GM12892 (cell line): ENCODE data around the gene CCRL2.
"Not testable (repeated sequence)": the region's sequence is repeated elsewhere in the genome, so short reads cannot be mapped to it uniquely, and the experiment has no call there.

Source experiments
- DNase-seq: peaks from one replicate; pipeline ENCODE4 v3.0.0; 2011; ENCODE audit not compliant: insufficient read length
- FAIRE-seq: peaks from 2 replicates; lab custom pipeline; 2011; peaks lifted over from hg19 to GRCh38; lab: Jason Lieb, UNC
- POLR2A ChIP-seq: IDR thresholded peaks from 2 replicates; pipeline ENCODE4 v1.6.1; 2011; ENCODE audit warnings: low read depth, low read length, control low read depth
- POLR2AphosphoS5 ChIP-seq: IDR thresholded peaks from 2 replicates; pipeline ENCODE4 v1.6.1; 2011; ENCODE audit warnings: low read depth, low read length, control low read depth
- TAF1 ChIP-seq: IDR thresholded peaks from 2 replicates; pipeline ENCODE4 v1.6.1; 2011; ENCODE audit warnings: low read depth, mild to moderate bottlenecking, control low read depth, low read length, borderline replicate concordance

Gene CCRL2

DNA sequence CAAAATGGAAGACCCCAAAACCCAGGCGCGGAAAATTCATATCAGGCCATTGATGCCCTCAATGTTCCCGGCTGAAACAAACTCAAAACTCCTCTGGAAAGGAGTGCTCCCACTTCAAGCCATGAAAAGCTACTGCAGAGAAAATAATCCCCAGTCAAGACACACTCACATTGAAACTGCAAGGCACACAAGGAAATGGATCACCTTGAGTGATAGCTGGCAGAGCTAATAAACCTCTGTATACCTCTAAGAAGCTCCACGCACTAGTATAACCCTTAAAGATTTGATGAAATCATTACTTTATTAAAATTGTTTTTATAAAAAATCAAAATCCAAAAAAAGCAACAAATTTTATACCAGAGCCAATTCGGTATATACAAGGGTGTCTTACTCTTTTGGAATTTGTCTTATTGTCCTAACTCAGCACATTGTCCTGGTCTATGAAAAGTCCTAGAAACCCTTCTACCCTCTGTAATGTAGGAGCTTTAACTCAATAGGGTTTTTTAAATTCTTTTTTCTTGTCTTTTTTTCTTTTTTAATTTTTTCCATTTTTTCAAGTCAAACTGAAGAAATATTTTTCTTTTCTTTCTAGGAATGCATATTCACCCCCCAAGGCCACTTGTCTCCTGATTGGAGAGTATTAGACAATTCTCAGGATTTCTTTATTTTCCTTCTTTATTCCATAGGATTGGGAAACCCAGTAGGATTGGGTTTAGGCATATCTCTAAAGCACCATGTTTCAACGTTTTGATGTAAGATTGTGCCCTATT is 8.7 kb upstream of the CCRL2 start:
- FAIRE-seq (no peak), DNase-seq (no peak)
- TF ChIP-seq TAF1 (no peak), POLR2AphosphoS5 (no peak), POLR2A (no peak)

DNA sequence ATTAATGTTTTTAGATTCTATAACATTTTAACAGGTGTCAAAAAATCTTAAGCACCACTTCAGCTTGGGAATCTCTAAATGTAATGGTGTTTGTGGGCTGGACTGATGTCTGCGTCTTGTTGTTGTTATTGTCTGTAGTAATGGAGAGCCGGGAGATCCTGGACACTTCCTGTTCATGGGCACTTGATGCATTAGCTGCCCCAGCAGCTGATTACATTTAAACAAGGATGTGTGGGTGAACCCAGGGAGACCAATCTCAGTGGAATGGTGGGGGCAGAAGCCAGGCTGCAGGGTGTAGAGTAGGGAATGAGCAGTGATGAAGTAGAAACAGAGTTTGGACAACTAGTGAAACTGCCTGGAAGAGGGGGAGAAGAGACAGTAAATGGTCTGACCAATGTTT is 8.0 kb upstream of the CCRL2 start:
- TF ChIP-seq POLR2A: no peak
- FAIRE-seq: no peak
- DNase-seq: no peak

DNA sequence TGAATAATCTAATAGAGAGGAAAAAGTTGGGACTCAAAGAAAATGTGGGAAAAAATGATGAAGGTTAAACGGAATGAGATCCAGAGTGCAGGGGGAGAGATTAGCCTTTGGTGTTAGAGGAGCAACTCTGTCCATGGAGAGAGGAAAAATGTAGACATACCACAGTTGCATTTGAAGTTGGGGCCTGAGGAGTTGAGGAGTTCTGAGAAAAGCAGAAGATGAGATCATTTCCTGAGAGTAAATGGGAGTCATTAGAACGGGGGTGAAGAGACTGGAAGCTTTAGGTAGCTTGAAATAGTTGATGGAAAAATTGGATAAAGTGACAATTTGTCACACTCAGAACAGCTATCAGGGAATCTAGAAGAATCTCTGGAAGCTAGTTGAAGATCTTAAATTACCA is 7.5 kb upstream of the CCRL2 start:
- DNase-seq: no peak
- TF ChIP-seq POLR2A (no peak), TAF1 (no peak)
- FAIRE-seq: no peak

- FAIRE-seq (no peak), DNase-seq (no peak)
- TF ChIP-seq TAF1 (no peak), POLR2A (no peak), POLR2AphosphoS5 (no peak)
Observed at GRCh38 chr3:46400000-46400734, 6.9 kb upstream of the CCRL2 start.

- no peak for FAIRE-seq
- DNase-seq: no peak
- TF ChIP-seq POLR2A (no peak), TAF1 (no peak), POLR2AphosphoS5 (no peak)
Observed at GRCh38 chr3:46400846-46401245, 6.2 kb upstream of the CCRL2 start.

GRCh38 chr3:46401579-46401978 is 5.5 kb upstream of the CCRL2 start:
- no peak for TF ChIP-seq POLR2A
- DNase-seq (no peak), FAIRE-seq (no peak)

- FAIRE-seq, DNase-seq: not testable (repeated sequence)
Observed at GRCh38 chr3:46402902-46403301, 4.2 kb upstream of the CCRL2 start.

DNA sequence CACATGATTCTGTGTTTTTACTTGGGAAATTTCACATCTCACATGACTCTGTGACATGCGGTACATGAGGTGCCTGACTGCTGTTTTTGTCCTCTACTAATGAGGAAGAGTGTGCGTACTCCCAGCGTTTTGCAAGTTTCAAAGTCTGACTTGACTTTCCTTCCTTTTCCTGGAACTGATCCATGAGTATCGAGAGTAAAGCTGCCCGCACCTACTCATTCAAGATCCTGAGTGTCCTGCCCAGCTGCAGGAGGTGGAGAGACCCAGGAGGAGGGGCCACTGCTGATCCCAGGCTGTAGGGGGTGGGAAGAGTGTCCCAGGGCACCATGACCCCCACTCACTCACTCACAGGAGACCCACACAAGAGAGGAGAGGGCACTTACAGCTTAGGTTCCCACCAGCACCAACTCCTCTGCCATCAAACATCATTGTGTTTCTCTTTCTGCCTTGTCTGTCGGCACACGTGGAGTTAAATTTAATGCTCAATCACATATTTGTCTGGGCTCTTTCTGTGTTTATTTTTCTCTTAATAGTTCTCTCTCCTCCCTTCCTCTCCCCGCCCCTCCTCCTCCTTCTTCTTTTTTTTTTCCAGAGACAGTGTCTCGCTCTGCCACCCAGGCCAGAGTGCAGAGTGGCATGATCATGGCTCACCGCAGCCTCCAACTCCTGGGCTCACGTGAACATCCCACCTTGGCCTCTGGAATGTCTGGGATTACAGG is 1.6 kb upstream of the CCRL2 start:
- no peak for TF ChIP-seq POLR2AphosphoS5
- TF ChIP-seq POLR2A: no peak
- FAIRE-seq: no peak
- no peak for DNase-seq

- no peak for FAIRE-seq
- no peak for DNase-seq
- TF ChIP-seq TAF1 (no peak), POLR2A (no peak), POLR2AphosphoS5 (no peak)
Observed at GRCh38 chr3:46406443-46406787, 644 bp upstream of the CCRL2 start.

DNA sequence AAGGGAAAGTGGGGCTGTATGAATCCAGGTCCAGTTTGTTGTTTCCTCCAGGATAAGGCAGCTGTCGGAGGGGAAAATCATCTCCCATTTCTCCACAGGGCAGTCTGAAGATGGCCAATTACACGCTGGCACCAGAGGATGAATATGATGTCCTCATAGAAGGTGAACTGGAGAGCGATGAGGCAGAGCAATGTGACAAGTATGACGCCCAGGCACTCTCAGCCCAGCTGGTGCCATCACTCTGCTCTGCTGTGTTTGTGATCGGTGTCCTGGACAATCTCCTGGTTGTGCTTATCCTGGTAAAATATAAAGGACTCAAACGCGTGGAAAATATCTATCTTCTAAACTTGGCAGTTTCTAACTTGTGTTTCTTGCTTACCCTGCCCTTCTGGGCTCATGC is 911 bp downstream of the CCRL2 start:
- DNase-seq (no peak), FAIRE-seq (no peak)
- TF ChIP-seq TAF1 (no peak), POLR2A (no peak), POLR2AphosphoS5 (no peak)

DNA sequence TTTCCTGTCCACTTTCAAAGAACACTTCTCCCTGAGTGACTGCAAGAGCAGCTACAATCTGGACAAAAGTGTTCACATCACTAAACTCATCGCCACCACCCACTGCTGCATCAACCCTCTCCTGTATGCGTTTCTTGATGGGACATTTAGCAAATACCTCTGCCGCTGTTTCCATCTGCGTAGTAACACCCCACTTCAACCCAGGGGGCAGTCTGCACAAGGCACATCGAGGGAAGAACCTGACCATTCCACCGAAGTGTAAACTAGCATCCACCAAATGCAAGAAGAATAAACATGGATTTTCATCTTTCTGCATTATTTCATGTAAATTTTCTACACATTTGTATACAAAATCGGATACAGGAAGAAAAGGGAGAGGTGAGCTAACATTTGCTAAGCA is 1.8 kb downstream of the CCRL2 start:
- TF ChIP-seq POLR2AphosphoS5 (no peak), TAF1 (no peak), POLR2A (no peak)
- no peak for FAIRE-seq
- DNase-seq: no peak

DNA sequence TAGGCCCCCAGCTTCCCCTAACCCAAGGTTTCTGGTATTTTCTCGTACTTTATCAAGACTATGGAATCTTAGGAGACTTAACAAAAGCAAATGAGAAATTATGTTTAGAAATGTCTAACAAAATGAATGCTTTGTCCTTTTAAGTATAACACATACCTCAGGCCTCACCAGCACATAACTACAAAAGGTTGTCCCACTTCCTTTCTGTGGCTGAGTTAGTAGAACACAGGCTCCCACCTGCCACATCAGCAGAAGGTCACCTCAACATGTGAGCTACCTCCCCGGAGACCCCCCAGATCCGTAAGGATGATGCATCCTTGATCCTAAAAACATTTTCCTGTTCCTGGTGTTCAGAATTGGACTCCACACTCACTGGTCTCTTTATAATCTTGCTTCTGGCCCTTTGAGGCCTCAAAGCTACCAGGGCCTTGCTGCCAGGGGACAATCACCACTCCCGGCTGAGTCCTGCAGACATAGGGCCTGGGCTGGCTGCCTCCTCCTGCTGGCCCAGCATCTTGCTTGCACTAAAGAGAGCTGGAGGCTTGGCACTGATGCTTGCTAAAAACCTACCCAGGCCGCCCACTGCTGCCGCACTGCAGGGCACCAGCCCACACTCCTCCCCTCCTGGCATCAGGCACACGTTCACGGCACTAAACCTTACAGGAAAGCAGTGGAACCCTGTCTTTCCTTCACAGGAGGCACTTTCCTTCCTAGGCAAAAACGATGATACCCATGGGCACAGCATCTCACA is 2.9 kb downstream of the CCRL2 start:
- no peak for FAIRE-seq
- TF ChIP-seq TAF1: no peak
- no peak for TF ChIP-seq POLR2A
- TF ChIP-seq POLR2AphosphoS5: no peak
- DNase-seq: no peak
